ENCODE results near the gene PDXP.

DNA sequence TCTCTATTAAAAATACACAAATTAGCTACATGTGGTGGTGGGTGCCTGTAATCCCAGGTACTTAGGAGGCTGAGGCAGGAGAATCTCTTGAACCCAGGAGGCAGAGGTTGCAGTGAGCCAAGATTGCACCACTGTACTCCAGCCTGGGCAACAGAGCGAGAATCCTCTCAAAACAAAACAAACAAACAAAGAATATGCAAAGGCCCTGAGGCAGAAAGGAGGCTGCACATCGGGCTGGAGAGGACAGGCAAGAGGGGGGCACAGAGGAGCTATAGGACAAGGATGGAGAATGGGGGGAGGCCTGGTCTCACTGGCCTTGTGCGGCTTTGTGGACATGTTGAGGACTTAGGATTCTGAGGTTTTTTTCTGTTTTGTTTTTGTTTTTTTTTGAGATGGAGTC lies 46.7 kb downstream of the PDXP start:
- TF ChIP-seq, protein P1, sequence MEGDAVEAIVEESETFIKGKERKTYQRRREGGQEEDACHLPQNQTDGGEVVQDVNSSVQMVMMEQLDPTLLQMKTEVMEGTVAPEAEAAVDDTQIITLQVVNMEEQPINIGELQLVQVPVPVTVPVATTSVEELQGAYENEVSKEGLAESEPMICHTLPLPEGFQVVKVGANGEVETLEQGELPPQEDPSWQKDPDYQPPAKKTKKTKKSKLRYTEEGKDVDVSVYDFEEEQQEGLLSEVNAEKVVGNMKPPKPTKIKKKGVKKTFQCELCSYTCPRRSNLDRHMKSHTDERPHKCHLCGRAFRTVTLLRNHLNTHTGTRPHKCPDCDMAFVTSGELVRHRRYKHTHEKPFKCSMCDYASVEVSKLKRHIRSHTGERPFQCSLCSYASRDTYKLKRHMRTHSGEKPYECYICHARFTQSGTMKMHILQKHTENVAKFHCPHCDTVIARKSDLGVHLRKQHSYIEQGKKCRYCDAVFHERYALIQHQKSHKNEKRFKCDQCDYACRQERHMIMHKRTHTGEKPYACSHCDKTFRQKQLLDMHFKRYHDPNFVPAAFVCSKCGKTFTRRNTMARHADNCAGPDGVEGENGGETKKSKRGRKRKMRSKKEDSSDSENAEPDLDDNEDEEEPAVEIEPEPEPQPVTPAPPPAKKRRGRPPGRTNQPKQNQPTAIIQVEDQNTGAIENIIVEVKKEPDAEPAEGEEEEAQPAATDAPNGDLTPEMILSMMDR (conservative IDR thresholded peaks at IDR 0.05), result no peak
- TF ChIP-seq EZH2 (IDR thresholded peaks at IDR 0.05; ENCODE audit: low read depth), result no peak

Measured in PC-9 (cell line).